ENCODE measurements around the gene C8B.

- TF ChIP-seq, protein P1, sequence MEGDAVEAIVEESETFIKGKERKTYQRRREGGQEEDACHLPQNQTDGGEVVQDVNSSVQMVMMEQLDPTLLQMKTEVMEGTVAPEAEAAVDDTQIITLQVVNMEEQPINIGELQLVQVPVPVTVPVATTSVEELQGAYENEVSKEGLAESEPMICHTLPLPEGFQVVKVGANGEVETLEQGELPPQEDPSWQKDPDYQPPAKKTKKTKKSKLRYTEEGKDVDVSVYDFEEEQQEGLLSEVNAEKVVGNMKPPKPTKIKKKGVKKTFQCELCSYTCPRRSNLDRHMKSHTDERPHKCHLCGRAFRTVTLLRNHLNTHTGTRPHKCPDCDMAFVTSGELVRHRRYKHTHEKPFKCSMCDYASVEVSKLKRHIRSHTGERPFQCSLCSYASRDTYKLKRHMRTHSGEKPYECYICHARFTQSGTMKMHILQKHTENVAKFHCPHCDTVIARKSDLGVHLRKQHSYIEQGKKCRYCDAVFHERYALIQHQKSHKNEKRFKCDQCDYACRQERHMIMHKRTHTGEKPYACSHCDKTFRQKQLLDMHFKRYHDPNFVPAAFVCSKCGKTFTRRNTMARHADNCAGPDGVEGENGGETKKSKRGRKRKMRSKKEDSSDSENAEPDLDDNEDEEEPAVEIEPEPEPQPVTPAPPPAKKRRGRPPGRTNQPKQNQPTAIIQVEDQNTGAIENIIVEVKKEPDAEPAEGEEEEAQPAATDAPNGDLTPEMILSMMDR (IDR thresholded peaks at IDR 0.05): no peak
- TF ChIP-seq POLR2A (IDR thresholded peaks at IDR 0.05): no peak
These were observed 43.3 kb downstream of the C8B start for GRCh38 chr1:56922507-56922906.

Data from testis (tissue), 2 donors.